ENCODE measurements around the gene C2CD4C. TPM values are rescaled to one million over a fixed set of nuclear protein-coding genes. Genes with fewer than 3 reads are reported as not detected.
"Not testable (repeated sequence)": the region's sequence is repeated elsewhere in the genome, so short reads cannot be mapped to it uniquely, and the experiment has no call there.

Gene C2CD4C, protein sequence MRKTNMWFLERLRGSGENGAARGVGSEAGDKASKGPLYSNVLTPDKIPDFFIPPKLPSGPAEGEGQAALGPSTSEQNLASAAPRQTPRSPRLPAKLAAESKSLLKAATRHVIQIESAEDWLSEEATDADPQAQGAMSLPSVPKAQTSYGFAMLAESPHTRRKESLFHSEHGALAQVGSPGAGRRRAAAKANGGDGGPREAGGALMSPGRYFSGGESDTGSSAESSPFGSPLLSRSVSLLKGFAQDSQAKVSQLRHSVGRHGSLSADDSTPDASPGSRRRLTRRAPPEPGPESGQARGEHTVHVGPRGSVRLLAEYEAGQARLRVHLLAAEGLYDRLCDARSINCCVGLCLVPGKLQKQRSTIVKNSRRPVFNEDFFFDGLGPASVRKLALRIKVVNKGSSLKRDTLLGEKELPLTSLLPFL
- polyA plus RNA-seq (ENCODE audit: insufficient read length in 4 of 4) = 1 to 10 TPM; 1.4 to 3.4 (median 2.9) TPM

DNA sequence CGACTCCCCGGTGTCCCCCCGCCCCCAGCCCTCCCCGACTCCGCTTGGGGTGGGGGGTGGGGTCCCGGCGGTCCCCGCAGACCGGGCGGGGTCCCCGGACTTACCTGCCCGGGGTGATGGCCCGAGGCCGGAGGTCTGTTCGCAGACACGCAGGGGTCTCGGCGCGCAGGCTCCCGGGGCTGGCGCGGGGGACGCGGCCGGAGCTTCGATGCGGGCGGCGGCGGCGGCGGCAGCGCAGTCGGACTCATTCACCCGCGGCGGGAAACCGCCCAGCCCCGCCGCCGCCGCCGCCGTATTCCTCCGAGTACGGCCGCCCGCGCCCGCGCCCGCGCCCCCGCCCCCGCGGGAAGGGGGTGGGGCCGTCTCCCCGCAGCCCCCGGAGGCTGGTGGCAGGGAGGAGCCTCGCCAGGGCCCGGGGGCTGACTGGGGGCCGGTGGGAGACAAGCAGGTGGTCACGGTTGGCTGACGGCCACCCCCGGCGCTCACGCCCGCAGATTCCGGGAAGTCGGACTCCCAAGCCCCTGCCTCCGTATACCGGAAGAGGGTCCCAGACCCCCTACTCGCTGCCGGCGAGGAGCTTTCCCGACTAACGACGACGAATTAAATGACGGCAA, at the start of gene C2CD4C:
Gene C2CD4C, minus strand, starts transcription at position 246 of the 614 bp plus-strand sequence. CDS start 786 bp downstream, outside the sequence.
- DNase-seq (ENCODE audit: low read depth in 4 of 4, low spot score in 2 of 4) = no peak

DNA sequence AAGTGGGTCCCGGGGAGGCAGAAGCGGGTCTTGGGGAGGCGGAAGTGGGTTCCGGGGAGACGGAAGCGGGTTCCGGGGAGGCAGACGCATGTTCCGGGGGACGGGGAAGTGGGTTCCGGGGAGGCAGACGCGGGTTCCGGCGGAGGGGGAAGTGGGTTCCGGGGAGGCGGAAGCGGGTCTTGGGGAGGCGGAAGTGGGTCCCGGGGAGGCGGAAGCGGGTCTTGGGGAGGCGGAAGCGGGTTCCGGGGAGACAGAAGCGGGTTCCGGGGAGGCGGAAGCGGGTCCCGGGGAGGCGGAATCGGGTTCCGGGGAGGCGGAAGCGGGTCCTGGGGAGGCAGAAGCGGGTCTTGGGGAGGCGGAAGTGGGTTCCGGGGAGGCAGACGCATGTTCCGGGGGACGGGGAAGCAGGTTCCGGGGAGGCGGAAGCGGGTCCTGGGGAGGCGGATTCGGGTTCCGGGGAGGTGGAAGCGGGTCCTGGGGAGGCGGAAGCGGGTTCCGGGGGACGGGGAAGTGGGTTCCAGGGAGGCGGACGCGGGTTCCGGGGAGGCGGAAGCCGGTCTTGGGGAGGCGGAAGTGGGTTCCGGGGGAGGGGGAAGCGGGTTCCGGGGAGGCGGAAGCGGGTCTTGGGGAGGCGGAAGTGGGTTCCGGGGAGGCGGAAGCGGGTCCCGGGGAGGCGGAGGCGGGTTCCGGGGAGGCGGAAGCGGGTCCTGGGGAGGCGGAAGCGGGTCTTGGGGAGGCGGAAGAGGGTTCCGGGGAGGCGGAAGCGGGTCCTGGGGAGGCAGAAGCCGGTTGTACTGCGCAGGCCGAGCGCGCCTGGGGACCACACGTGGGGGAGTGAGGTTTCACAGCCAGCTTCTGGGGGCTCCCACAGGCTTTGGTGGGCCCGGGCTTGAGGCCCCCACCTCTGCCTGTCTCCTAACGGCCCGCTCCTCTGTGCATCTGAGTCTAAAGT, 49.4 kb upstream of the C2CD4C start:
- DNase-seq (ENCODE audit: low read depth in 4 of 4, low spot score in 2 of 4) = no peak

DNA sequence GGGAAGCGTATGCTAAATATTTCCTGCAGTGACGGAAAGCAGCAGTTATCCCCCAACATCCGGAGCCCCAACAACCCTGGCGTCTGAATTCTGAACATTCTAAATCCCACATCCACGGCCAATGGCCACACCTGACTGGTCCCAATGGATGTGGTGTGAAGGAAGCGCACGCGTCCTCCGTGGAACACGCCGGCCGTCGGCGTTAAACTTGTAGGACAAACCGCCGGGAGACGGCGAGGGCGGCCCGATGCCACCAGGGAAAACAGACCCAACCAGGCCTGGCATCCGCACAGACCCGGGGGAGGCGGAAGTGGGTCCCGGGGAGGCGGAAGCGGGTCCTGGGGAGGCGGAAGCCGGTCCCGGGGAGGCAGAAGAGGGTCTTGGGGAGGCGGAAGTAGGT, 48.7 kb upstream of the C2CD4C start:
- no peak for DNase-seq (ENCODE audit: low read depth in 4 of 4, low spot score in 2 of 4)

DNA sequence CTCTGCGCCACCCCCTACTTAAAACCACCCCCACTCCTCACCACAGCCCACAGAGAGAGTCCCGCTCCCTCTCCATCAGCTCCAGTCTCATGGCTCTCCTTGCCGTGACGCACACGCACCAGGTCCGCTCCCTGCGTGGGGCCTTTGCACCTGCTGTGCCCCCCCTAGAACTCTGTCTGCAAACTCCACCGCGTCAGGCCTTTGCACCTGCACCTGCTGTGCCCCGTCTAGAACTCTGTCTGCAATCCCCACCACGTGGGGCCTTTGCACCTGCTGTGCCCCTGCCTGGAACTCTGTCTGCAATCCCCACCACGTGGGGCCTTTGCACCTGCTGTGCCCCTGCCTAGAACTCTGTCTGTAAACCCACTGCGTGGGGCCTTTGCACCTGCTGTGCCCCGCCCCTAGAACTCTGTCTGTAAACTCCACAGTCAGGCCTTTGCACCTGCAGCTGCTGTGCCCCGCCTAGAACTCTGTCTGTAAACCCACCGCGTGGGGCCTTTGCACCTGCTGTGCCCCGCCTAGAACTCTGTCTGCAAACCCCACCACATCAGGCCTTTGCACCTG, 47.7 kb upstream of the C2CD4C start:
- DNase-seq (ENCODE audit: low read depth in 4 of 4, low spot score in 2 of 4) = no peak

DNA sequence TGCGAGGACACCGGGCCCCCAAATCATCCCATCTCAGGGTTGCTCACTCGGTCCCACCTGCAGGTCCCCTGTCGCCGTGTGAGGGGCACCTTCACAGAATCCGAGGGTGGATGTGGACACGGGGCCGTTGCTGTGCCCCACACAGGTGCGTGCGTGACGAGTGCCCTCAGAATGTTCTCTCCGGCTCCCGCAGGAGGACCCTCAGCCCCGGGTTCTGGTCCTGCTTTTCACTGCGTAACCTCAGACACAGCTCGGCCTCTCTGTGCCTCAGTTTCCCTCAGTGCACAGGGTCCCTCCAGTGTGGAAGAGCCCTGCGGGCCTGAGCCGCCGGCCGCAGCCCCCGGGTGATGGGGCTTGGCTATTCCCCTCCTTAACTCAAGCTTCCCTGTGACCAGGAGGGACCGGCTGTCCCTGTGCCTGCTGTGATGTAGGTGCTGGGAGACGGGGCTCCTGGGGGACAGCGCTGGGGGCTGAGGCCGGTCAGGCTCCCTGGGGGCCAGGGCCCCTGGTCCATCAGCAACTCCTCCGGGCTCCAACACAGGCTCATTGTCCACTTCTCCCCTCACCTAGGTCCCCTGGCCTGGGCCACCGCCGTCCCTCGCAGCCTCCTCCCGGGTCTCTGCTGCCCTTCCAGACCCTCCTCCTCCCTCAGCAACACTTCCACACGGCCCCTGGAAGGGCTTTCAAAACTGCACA, 47.1 kb upstream of the C2CD4C start:
- no peak for DNase-seq (ENCODE audit: low read depth in 4 of 4, low spot score in 2 of 4)

DNA sequence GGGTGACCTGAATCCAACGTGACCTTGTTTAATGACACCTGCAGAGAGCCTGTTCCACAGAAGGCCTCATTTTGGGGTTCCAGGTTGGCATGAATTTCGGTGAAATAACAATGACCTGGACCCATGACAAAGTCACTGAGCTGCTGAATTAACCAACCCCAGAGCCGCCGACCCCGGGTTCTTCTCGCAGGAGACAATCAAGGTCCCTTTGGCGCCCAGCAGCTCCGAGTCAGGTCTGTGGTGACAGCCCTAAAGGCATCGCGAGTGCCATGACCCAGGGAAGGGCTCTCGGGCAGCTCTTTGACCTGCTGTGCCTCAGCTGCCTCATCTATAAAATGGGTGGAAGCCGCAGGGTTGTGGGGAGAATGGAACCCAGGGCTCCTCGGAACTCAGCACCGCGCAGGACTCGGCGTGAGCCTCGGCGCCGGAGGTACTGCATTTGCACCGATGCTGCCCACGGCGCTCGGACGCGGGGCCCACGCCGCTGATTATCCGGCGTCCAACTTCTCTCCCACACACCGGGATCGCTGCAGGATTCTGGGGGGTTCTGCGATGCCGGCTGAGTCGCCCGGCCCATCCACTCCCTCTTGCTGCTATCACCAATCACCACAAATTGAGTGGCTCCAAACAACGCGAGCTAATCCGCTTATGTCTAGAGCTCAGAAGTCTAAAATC, 46.2 kb upstream of the C2CD4C start:
- no peak for DNase-seq (ENCODE audit: low read depth in 4 of 4, low spot score in 2 of 4)

DNA sequence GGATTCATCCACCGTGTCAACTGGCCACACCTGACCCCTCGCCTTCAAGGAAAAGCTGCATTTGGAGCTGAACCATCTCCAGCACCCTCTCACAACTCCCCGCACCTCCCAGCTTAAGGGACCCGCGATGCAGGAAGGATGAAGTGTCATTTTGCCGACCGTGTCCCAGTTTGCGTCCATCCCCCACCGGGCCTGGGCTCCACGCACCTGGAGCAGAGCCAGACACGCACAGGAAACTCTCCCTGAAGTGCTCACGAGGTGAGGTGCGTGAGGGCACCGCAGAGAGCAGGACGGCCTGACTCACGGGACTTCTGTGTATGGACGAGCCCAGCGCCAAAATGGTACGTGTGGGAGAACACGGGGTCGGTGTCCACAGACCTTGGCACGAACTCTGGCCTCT, 44.7 kb upstream of the C2CD4C start:
- no peak for DNase-seq (ENCODE audit: low read depth in 4 of 4, low spot score in 2 of 4)

DNA sequence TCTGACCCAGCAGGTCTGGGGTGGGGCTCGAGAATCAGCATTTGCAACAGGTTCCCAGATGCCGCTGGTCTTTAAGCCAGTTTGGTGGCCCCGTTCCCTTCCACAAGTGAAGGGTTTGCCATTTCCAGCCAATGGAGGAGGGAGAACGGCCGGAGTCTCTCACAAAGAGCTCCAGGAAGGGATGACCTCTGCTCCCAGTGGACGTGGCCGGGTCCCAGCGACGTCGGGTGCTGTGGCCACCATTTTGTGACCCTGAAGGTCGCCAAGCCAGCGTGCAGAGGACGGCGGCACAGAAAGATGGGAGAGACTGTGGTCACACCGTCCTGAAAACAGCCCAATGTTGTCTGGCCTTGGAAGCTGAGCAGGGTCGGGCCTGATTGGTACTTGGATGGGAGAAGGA, 43.9 kb upstream of the C2CD4C start:
- DNase-seq (ENCODE audit: low read depth in 4 of 4, low spot score in 2 of 4) = no peak

DNA sequence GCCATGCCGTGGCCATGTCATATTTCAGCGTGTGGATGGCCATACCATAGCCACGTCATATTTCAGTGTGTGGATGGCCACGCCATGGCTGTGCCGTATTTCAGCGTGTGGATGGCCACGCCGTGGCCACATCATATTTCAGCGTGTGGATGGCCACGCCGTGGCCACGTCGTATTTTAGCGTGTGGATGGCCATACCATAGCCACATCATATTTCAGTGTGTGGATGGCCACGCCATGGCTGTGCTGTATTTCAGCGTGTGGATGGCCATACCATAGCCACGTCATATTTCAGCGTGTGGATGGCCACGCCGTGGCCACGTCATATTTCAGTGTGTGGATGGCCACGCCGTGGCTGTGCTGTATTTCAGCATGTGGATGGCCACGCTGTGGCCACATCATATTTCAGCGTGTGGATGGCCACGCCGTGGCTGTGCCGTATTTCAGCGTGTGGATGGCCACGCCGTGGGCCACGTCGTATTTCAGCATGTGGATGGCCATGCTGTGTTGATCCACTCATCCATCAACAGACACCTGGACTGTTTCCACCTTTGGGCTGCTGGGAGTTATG, 42.0 kb upstream of the C2CD4C start:
- DNase-seq (ENCODE audit: low read depth in 4 of 4, low spot score in 2 of 4) = not testable (repeated sequence)

DNA sequence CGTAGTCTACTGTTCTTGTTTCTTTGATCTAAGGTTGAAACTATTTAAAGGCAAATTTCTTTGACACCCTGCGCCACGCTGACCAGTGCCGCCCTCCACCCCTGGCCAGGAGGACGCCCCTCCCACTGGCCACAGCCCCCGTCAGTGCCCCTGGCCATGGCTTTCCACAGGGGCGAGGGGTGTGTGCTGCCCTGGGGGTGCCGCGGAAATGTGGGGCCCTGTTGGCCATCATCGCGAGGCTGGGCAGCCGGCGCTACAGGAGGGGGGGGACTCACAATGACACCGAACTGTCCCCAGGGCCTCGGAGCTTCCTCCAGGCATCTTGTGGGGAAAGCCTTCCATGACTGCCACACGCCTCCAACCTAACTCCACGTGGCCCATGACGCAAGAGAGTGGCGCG, 41.0 kb upstream of the C2CD4C start:
- DNase-seq (ENCODE audit: low read depth in 4 of 4, low spot score in 2 of 4) = no peak

DNA sequence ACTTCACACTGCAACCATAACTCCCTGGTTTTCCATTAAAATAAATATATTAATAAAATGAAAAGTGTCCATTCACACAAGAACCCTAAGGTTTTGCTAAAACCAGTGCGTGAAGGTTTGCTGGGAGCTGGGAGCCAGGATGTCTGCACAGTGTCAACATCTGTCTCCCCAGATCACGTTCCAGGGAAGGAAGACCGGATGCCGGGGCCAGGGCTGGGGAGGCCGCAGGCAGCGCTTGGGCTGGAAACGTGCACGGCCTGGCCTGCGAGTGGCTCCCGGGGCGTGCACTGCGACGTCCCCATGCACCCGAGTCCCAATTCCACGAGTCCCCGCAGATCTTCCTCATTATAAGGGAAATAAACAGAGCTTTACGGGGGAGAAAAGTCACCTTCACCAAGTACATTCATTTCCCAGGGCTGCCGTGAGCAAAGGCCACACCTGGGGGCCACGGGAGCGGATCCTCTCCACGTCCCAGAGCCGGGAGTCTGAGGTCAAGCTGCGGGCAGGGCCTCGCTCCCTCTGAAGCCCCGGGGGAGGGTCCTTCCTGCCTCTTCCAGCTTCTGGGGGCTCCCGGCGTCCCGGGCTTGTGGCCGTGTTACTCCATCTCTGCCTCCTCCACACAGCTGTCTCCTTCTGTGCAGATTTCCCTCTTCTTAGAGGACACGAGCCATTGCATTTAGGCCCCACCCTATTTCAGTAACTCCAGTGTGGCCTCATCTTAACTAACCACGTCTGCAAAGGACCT, 39.0 kb upstream of the C2CD4C start:
- peak in 1 of 4 donors; percentile 7 for DNase-seq (ENCODE audit: low read depth in 4 of 4, low spot score in 2 of 4)

DNA sequence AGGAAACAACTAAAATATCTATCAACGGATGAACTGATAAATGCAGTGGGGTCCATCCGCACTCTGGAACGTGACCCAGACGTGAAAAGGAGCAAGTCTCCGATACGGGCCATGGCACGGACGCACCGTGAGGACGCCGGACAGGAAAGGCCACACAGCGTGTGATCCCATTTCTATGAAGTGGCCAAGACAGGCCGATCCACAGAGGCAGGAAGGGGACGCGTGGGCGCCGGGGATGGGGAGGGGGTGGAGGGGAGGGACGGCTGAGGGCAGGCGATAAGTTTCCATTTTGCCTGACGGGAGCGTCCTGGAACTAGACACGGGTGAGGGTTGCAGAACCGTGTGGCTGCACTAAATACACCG, 38.1 kb upstream of the C2CD4C start:
- DNase-seq (ENCODE audit: low read depth in 4 of 4, low spot score in 2 of 4) = no peak

DNA sequence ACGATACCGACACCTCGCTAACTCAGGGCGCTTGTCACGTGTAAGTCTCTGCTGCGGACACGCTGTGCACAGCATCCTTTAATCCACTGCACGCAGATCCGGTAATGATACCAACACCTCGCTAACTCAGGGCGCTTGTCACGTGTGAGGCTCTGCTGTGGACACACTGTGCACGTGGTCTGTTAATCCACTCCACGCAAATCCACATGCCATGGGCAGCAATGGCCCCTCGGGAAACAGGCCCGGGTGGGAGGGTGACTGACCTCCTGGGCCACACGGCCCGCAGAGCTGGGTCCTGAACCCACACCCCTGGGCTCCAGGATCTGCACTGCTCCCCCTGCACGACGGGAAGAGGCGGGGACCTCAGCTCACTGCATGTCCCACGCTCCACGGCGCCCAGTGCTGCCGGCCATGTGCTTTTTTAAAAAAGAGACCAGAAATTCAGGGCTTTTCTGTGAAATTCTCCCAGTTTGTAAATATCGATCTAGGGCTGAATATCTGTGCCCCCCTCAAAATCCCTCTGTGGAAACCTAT, 35.8 kb upstream of the C2CD4C start:
- no peak for DNase-seq (ENCODE audit: low read depth in 4 of 4, low spot score in 2 of 4)

DNA sequence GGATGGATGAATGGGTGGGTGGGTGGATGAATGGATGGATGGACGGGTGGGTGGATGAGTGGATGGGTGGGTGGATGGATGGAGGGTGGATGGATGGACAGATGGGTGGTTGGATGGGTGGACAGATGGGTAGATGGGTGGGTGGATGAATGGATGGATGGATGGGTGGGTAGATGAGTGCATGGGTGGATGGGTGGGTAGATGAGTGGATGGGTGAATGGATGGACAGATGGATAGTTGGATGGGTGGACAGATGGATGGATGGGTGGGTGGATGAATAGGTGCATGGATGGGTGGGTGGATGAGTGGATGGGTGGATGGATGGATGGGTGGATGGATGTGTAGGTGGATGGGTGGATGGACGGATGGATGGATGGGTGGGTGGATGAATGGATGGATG, 34.1 kb upstream of the C2CD4C start:
- DNase-seq (ENCODE audit: low read depth in 4 of 4, low spot score in 2 of 4) = no peak

DNA sequence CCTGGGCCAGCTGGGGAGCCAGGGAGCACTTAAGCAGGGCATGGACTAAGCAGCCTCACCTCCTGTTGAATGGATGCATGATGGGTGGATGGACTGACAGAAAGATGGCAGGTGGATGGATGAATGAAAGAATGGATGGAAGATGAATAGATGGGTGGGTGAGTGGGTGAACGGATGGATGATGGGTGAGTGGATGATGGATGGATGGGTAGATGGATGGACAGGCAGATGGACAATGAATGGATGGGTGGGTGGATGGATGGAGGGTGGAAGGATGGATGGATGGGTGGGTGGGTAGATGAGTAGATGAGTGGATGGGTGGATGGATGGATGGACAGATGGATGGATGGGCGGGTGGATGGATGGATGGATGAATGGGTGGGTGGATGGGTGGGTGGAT, 33.1 kb upstream of the C2CD4C start:
- no peak for DNase-seq (ENCODE audit: low read depth in 4 of 4, low spot score in 2 of 4)

DNA sequence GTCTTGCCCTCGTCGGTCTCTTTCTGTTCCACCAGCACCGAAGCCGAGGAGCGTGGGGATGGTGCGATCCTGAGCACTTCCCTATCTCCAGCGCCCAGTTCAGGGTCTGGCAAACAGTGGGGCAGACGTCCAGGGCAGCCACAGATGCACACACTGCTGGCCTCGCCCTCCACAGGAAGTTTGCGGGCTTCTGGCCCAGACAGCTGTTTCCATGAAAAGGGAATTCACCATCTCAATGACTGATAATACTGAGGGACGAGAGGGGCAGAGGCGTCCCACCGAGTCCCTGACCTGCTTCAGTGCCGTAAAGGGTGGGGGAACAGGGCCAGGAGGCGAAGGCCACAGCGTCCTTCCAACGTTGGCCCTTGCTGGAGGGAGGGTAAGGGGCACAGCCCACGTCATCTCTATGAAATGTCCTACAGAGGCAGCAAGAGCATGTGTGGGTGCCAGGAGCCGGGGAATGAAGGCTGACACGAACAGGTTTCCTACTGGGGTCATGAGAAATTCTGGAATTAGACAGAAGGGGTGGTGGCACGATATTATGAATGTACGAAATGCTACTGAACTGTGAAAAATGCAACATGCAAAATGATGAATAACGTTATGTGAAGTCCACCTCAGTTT, 32.4 kb upstream of the C2CD4C start:
- no peak for DNase-seq (ENCODE audit: low read depth in 4 of 4, low spot score in 2 of 4)

DNA sequence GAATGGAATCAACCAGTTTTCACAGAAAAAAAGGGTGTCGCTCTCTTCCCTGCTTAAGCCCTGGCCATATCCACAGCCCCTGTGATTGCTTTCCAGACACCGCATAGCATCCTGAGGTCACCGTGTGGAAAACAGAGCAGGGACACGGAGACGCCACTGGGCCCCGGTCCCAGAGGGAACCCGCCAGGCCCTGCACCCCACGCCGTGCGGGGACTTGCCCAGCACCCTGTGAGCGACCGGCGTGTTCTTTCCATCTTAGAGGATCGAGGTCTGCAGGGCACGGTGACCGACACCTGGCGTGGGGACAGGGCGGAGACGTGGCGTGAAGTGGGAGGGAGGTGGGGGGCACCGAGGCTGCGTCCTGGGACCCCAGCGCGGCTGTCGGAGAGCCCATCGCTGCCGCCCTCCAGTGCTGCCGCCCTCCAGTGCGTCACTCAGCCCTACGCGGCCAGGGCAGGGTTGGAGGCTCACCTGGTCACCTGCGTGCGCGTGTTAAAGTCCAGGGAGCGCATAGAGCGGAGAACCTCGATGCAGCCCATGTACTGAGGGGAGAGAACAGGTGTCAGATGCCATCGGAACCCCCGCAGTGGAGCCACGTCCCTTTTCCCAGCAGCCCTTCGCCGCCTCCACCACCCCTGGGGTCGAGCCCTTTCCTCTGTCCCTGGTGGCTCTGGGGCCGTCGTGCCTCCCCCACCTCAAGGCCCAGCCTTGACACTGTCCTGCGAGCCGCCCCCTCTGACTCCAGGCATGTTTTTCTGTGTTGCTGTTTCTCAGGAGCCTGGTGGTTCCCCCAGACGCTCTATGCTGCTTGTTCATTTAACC, 31.7 kb upstream of the C2CD4C start:
- DNase-seq (ENCODE audit: low read depth in 4 of 4, low spot score in 2 of 4) = no peak

Measured in left renal cortex interstitium (tissue), 4 donors.